HG03280 (cell line): ENCODE data around the gene ETFA.

Experiments
- ATAC-seq: cut with Tn5 transposase; IDR thresholded peaks from one replicate; pipeline ENCODE4 v1.9.1; 2021; ENCODE audit warnings: mild to moderate bottlenecking, moderate library complexity; ENCODE audit not compliant: unreplicated experiment

ETFA gene

GRCh38 chr15:76199106-76200082 lies 111.9 kb downstream of the ETFA start:
- ATAC-seq: no peak

- ATAC-seq: no peak
Observed at GRCh38 chr15:76198456-76199105, 112.7 kb downstream of the ETFA start.

- no peak for ATAC-seq
Observed at GRCh38 chr15:76197703-76198455, 113.4 kb downstream of the ETFA start.

- no peak for ATAC-seq
Observed at GRCh38 chr15:76196269-76197231, 114.7 kb downstream of the ETFA start.

- ATAC-seq: no peak
Observed at GRCh38 chr15:76195506-76196268, 115.6 kb downstream of the ETFA start.

- ATAC-seq: no peak
Observed at GRCh38 chr15:76193934-76194333, 117.3 kb downstream of the ETFA start.

GRCh38 chr15:76192715-76193114 lies 118.6 kb downstream of the ETFA start:
- ATAC-seq: no peak

- ATAC-seq: no peak
Observed at GRCh38 chr15:76191539-76192244, 119.6 kb downstream of the ETFA start.

GRCh38 chr15:76190751-76191538 lies 120.3 kb downstream of the ETFA start:
- ATAC-seq: peak; percentile 86

- ATAC-seq: no peak
Observed at GRCh38 chr15:76190070-76190564, 121.2 kb downstream of the ETFA start.

- ATAC-seq: no peak
Observed at GRCh38 chr15:76189106-76189505, 122.2 kb downstream of the ETFA start.

- no peak for ATAC-seq
Observed at GRCh38 chr15:76187163-76187562, 124.1 kb downstream of the ETFA start.

- no peak for ATAC-seq
Observed at GRCh38 chr15:76185716-76186115, 125.6 kb downstream of the ETFA start.

GRCh38 chr15:76184650-76185035 lies 126.6 kb downstream of the ETFA start:
- no peak for ATAC-seq

- no peak for ATAC-seq
Observed at GRCh38 chr15:76183930-76184649, 127.2 kb downstream of the ETFA start.

GRCh38 chr15:76181705-76182107 lies 129.6 kb downstream of the ETFA start:
- ATAC-seq: peak; percentile 83

- ATAC-seq: no peak
Observed at GRCh38 chr15:76180321-76180720, 130.9 kb downstream of the ETFA start.
